Esophagus muscularis mucosa (tissue), 4 donors: ENCODE measurements around the gene SLC25A29.

Source experiments
- EP300 ChIP-seq: sonication (generic); formaldehyde crosslinking; IDR thresholded peaks from one replicate; pipeline ENCODE4 v1.6.1; 2017; ENCODE audit warnings: antibody characterized with exemption
- POLR2AphosphoS5 ChIP-seq, 2 donors: sonication (generic); formaldehyde crosslinking; IDR thresholded peaks; one replicate each; pipeline ENCODE4 v1.6.1; 2017; ENCODE audit warnings: antibody characterized with exemption in 2 of 2
- TF ChIP-seq, protein P1 (sequence below), 3 experiments: fragments of 200-600 bp in 2 of 3; fragments of 450-650 bp in 1 of 3; sonication (generic) in 2 of 3; IDR thresholded peaks; one replicate each; pipeline ENCODE4 v1.5.1; 2017 to 2019; ENCODE audit warnings: antibody characterized with exemption in 3 of 3, mild to moderate bottlenecking in 2 of 3, moderate library complexity in 1 of 3

DNA sequence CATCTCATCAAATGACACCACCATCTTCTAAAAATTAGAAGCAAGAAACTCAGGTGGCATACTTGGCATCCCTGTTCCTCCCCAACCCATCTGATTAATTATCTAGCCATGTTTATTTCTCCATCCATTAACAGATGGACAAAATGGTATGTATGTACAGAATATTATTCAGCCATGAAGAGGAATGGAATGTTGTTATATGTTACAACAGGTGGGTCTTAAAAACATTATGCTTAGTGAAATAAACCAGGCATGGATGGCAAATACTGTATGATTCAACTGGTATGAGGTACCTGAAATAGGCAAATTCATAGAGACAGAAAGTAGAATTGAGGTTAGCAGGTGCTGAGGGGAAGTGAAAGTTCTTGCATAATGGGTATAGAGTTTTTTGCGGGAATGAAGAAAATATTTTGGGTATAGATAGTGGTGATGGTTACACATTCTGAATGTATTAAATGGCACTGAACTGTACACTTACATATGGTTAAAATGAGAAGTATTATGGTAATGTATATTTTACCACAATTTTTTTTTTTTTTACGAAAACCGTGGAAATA is 49.8 kb downstream of the SLC25A29 start:
- TF ChIP-seq, protein P1, sequence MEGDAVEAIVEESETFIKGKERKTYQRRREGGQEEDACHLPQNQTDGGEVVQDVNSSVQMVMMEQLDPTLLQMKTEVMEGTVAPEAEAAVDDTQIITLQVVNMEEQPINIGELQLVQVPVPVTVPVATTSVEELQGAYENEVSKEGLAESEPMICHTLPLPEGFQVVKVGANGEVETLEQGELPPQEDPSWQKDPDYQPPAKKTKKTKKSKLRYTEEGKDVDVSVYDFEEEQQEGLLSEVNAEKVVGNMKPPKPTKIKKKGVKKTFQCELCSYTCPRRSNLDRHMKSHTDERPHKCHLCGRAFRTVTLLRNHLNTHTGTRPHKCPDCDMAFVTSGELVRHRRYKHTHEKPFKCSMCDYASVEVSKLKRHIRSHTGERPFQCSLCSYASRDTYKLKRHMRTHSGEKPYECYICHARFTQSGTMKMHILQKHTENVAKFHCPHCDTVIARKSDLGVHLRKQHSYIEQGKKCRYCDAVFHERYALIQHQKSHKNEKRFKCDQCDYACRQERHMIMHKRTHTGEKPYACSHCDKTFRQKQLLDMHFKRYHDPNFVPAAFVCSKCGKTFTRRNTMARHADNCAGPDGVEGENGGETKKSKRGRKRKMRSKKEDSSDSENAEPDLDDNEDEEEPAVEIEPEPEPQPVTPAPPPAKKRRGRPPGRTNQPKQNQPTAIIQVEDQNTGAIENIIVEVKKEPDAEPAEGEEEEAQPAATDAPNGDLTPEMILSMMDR (IDR thresholded peaks at IDR 0.05) = no peak
- TF ChIP-seq POLR2AphosphoS5 (IDR thresholded peaks at IDR 0.05) (no peak), EP300 (no peak)
